WI38 (cell line): ENCODE results near the gene COMMD3.
"Not testable (repeated sequence)": the region's sequence is repeated elsewhere in the genome, so short reads cannot be mapped to it uniquely, and the experiment has no call there.

Experiments
- H3K4me3 ChIP-seq: 2 replicates; pipeline ENCODE4 v1.5.1; 2011; ENCODE audit warnings: low read depth, mild to moderate bottlenecking, control low read depth, low read length
- TF ChIP-seq, protein P1 (sequence below): IDR thresholded peaks from 2 replicates; pipeline ENCODE4 v1.5.1; 2012; ENCODE audit warnings: low read depth, mild to moderate bottlenecking, control low read depth, low read length

Gene COMMD3

DNA sequence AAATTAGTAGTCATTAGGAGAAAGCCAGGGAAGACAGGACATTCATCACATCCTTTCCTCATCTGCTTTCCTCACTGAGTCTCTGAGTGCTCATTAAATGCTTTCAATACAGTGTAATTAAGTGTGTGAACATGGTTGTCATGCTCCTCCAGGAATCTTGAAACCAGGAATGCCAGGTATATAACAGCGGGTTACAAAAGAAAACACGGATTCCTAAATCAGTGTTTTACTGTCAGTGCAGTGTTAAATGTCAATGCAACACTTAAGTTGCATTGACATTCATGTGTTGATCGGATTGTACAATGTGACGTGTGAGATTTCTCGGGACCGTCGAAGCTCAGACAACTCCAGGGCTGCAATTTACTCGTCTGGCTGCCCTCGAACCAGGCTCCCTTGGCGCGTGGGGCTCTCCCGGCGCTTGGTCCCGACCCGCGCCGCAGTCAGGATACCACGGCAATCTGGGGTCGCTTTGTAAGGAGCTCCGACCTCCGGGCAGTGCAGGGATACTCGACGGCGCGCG is 28.7 kb downstream of the COMMD3 start:
- H3K4me3 ChIP-seq: no peak overlapping the region
- TF ChIP-seq, protein P1, sequence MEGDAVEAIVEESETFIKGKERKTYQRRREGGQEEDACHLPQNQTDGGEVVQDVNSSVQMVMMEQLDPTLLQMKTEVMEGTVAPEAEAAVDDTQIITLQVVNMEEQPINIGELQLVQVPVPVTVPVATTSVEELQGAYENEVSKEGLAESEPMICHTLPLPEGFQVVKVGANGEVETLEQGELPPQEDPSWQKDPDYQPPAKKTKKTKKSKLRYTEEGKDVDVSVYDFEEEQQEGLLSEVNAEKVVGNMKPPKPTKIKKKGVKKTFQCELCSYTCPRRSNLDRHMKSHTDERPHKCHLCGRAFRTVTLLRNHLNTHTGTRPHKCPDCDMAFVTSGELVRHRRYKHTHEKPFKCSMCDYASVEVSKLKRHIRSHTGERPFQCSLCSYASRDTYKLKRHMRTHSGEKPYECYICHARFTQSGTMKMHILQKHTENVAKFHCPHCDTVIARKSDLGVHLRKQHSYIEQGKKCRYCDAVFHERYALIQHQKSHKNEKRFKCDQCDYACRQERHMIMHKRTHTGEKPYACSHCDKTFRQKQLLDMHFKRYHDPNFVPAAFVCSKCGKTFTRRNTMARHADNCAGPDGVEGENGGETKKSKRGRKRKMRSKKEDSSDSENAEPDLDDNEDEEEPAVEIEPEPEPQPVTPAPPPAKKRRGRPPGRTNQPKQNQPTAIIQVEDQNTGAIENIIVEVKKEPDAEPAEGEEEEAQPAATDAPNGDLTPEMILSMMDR: no peak

DNA sequence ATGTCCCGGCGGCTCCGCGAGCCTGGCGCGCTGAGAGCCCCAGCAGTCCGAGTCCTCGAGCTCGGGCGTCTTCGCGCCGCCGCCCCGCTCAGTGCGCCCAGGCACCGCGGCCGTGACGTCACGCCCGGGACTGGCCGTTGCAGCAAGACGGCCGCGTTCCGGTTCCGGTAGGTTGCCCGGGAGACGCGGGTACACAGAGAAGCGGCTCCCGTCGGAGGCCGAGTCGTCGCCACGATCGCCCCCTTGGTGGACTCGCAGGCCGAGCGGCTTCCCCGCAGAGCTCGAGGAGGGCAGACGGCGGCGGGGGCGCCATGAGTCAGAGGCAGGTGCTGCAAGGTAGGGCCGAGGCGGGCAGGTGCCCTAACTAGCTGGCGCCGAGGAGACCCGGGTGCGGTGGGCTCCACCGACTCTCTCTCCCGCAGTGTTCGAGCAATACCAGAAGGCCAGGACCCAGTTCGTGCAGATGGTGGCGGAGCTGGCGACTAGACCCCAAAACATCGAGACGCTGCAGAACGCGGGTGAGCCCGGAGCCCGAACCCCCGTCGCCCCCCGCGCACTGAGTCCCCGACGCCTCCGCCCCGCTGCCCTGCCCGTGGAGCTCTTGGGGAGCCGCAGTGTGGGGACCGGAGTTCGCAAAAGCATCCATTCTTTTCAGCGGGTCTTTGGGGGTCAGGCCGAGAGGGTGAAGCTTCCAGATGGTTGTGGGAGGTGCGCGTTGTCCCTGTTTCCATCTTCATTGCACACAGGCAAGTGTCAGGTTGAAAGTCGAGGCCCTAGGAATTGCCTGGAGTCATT is 29.3 kb downstream of the COMMD3 start, which contains the start of gene SPAG6:
SPAG6 (plus strand) TSS at position 196 of the 795 bp plus-strand sequence; CDS start at position 312, 116 bp downstream.
- TF ChIP-seq, protein P1: no peak
- no peak within 1 kb of the TSS for H3K4me3 ChIP-seq

DNA sequence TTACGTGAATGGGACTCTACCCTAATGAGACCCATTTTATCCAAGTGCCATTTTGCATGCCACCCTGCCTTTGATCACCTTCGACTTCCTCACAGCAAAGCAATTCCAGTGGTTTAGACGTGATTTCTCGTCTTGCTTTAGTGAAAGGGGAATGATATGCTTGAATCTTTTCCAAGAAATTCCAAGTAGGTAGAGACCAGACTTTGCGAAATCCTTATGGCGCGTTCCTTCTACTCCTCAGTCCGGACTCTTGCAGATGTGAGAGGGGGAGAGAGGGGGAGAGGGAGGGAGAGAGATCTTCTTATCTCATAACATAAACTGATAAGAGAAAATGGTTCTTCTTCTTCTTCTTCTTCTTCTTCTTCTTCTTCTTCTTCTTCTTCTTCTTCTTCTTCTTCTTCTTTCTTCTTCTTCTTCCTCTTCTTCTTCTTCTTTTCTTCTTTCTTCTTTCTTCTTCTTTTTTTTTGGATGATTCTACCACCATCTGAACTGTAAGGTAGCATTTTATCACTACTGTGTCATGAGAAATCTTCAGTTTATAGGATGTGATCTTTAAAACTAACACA is 30.0 kb downstream of the COMMD3 start:
- no peak overlapping the region for H3K4me3 ChIP-seq
- TF ChIP-seq, protein P1: no peak

DNA sequence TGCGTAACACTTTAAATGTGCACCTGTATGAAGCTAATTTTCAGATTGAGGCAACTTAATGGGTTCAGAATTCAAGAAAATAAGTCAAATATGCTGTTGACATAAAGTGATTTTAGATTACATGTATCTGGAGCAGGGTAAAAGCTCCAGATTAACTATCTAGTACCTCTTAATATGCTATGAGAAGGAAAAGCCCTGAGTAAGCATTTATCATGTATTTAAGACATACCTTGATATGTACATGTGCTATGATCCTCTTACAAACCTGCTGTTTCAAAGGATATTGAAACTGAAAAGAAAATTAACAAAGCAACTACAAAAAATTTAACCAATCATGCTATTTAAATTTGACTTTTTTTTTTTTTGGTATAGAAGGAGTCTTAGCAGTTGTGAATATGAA is 33.6 kb downstream of the COMMD3 start:
- TF ChIP-seq, protein P1: no peak
- no peak overlapping the region for H3K4me3 ChIP-seq

DNA sequence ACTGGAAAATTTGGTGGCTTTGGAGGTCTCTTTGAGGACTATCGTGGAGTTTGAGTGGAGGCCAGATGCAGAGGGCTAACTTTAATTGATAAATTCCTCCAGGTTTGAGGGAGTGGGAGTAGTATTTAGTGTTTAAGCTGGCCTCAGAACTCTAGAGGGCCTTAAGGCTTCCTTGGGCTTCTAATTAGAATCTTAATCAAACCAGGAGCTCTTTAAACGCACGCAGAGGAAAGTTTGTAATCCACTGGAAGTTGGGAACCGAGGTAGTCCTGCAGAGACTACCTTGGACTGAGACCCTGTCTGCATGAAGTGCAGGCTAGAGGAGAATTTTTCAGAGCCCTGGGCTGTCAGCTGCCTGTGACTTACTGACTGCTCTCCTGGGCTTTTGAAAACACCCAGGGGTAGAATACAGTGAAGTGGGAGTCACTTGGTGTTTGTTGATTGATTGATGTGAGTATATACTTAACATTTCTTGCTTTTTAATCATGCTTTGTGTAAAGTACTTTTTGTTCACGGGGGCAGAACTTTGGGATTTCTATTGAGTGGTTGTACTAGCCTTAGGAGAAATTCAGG is 35.0 kb downstream of the COMMD3 start:
- TF ChIP-seq, protein P1: no peak
- H3K4me3 ChIP-seq: no peak overlapping the region

DNA sequence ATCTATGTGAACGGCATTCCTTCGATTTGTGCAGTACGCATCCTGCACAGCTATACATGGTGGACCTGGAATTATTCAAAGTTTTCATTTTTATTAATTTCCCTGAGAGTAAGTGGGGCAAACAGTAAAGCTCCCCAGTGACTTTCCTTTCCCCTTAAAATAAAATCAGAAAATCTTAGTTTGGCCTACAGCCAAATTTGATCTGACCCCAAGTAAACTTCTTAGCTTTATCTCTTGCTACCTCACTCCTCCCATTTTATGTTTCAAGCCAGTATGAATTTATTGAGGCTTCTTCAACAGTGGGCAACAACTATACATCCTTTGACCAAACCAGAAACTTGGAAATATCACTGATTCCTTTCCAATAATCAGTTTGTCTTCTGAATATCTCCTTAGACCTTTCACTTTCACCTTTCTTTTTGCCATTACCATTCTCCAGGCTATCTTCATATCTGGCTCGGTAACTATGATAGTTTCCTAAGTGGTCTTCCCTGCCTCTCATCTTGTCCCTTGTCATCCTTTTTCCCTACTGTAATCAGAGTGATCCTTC is 40.2 kb downstream of the COMMD3 start:
- H3K4me3 ChIP-seq: no peak overlapping the region
- TF ChIP-seq, protein P1: no peak

DNA sequence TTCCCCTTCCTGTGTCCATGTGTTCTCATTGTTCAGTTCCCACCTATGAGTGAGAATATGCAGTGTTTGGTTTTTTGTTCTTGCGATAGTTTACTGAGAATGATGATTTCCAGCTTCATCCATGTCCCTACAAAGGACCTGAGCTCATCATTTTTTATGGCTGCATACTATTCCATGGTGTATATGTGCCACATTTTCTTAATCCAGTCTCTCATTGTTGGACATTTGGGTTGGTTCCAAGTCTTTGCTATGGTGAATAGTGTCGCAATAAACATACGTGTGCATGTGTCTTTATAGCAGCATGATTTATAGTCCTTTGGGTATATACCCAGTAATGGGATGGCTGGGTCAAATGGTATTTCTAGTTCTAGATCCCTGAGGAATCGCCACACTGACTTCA is 41.6 kb downstream of the COMMD3 start:
- H3K4me3 ChIP-seq: not testable (repeated sequence)
